ENCODE measurements around the gene KANSL3.
"Not testable (repeated sequence)": the region's sequence is repeated elsewhere in the genome, so short reads cannot be mapped to it uniquely, and the experiment has no call there.

Gene KANSL3

DNA sequence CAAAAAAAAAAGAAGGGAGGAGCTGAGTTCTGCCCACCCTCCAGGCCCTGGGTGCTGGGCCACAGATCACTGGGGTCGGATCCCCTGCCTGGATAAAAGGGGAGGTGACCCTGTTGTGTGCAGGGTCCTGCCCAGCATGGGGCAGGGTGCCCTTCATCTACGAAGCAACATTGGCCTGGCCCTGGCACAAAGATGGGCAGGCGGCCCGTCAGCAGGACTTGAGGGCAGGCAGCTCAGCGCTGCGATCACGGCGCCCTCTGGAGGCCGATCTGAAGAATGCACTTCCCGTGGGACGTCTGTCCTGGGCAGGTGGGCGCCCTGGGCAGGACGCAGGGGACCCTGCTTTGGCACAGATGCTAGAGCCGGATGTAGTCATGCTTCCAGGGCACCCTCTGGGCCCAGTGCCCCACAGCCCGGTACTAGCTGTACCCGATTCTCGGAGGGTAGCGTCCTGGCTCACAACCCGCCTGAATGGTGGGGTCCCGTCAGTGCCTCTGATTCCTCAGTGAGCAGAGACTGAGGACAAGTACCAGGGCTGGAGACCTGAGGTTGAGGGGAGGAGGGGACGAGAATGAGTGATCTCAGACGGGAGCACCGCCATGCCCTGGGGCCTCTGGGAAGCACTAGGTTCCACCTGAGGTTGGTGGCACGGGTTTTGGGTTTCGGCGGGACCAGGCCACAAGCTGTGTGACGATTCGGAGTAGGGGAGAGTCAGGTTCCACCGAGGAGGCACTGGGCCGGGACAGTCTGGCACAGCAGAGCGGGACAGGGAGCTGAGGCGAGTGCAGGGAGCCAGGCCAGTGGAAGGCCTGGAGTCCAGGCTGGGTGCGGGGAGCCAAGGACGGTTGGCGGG lies 83.6 kb downstream of the KANSL3 start:
- no peak overlapping the region for H3K27ac ChIP-seq
- TF ChIP-seq, protein P1, sequence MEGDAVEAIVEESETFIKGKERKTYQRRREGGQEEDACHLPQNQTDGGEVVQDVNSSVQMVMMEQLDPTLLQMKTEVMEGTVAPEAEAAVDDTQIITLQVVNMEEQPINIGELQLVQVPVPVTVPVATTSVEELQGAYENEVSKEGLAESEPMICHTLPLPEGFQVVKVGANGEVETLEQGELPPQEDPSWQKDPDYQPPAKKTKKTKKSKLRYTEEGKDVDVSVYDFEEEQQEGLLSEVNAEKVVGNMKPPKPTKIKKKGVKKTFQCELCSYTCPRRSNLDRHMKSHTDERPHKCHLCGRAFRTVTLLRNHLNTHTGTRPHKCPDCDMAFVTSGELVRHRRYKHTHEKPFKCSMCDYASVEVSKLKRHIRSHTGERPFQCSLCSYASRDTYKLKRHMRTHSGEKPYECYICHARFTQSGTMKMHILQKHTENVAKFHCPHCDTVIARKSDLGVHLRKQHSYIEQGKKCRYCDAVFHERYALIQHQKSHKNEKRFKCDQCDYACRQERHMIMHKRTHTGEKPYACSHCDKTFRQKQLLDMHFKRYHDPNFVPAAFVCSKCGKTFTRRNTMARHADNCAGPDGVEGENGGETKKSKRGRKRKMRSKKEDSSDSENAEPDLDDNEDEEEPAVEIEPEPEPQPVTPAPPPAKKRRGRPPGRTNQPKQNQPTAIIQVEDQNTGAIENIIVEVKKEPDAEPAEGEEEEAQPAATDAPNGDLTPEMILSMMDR (conservative IDR thresholded peaks at IDR 0.05), result peak; percentile 94

DNA sequence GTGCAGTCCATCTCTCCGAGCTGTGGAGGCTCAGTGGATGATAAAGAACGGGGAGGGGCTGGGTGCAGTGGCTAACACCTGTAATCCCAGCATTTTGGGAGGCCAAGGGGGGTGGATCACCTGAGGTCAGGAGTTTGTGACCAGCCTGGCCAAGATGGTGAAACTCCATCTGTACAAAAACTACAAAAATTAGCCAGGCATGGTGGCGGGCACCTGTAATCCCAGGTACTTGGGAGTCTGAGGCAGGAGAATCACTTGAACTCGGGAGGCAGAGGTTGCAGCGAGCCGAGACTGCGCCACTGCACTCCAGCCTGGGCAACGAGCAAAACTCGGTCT lies 84.2 kb downstream of the KANSL3 start:
- H3K27ac ChIP-seq, result not testable (repeated sequence)

DNA sequence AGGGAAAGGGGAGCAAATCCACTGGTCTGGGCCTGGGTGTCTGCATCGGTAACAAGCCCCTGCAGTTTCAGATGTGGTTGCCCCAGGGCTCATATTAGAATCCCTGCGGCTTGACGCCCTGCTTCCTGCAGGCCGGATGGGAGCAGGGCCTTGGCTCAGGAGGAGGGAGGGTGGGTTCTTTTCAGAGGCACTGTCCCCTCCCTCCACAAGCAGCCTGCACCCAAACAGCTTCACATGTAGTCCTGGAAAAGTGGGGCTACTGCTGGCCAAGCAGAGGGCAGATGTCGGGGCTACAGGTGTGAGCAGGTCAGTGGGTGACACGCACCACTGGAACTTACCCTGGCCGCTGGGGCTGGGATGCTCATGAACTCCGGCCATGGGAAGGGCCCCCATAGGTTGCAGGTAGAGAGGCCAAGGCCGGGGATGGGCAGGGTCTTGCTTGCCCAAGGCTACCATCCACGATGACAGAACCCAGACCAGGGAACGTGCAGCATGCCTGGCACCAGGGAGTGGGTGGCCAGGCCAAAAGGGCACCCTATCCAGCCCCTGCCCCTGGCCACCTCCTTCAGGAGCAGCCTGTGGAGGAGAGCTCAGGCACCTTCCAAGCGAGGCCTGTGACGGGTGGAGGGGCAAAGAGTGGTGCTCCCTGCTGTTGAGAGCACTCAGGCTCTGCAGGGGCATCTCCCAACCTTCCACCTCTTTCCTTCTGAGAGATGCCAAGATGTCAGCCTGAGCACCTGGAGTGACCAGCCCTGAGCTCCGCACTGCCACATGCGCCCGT lies 84.7 kb downstream of the KANSL3 start:
- TF ChIP-seq, protein P1 (conservative IDR thresholded peaks at IDR 0.05), result no peak
- no peak overlapping the region for H3K27ac ChIP-seq

GRCh38 chr2:96552315-96553175 lies 85.6 kb downstream of the KANSL3 start:
- TF ChIP-seq, protein P1 (conservative IDR thresholded peaks at IDR 0.05), result no peak
- H3K27ac ChIP-seq, result no peak overlapping the region

DNA sequence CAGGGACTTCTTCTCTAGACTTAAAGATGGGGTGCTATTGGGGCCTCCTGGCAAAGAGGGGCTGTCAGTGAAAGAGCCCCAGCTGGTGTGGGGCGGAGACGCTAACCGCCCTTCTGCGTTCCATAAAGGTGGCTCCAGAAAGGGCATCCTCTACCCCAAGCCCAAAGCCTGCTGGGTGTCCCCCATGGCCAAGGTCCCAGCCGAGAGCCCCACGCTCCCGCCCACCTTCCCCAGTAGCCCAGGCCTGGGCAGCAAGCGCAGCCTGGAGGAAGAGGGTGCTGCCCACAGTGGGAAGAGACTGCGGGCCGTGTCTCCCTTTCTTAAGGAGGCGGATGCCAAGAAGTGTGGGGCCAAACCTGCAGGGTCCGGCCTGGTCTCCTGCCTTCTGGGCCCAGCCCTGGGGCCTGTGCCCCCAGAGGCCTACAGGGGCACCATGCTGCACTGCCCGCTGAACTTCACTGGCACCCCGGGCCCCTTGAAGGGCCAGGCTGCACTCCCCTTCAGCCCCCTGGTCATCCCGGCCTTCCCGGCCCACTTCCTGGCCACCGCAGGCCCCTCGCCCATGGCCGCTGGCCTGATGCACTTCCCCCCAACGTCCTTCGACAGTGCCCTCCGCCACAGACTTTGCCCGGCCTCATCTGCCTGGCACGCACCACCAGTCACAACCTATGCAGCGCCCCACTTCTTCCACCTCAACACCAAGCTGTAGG lies 86.4 kb downstream of the KANSL3 start:
- TF ChIP-seq, protein P1 (conservative IDR thresholded peaks at IDR 0.05), result no peak
- H3K27ac ChIP-seq, result peak overlapping the region; percentile 67; the same call in 1 of the 2 replicates

DNA sequence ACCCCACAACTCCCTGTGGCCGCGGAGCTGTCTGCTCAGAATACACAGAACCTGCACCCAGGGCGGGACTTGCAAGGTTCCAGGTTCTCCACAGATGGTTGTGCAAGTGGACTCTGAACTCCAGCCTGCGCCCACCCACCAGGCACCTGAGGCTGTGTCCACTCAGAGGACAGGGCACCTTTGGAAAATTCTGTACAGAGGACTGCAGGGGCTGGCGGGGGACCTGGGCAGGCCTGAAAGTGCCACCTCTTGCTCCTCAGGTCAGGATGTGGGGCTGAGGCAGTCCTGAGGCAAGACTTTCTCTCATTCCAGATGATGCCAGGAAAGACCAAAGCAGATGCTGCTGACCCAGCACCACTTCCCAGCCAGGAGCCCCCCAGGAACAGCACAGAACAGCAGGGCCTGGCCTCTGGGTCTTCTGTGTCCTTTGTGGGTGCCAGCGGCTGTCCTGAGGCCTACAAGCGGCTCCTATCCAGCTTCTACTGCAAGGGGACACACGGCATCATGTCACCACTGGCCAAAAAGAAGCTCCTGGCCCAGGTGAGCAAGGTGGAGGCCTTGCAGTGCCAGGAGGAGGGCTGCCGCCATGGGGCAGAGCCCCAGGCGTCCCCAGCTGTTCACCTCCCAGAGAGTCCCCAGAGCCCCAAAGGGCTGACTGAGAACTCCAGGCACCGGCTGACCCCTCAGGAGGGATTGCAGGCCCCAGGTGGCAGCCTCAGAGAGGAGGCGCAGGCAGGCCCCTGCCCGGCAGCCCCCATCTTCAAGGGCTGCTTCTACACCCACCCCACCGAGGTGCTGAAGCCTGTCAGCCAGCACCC lies 87.1 kb downstream of the KANSL3 start:
- peak overlapping the region; percentile 67 for H3K27ac ChIP-seq
- TF ChIP-seq, protein P1 (conservative IDR thresholded peaks at IDR 0.05), result no peak
